Activated CD8-positive, alpha-beta memory T cell treated with anti-CD3 and anti-CD28 coated beads, Interleukin-2, amount 50 U/mL, for 4 hours (primary cell): Measurements from ENCODE around the gene ZC3H18.

ENCODE experiments used
- DNase-seq: peaks from one replicate; pipeline ENCODE4 v3.0.0-alpha.2; 2020

ZC3H18 gene

GRCh38 chr16:88628512-88628974 lies 58.3 kb downstream of the ZC3H18 start:
- DNase-seq = no peak

GRCh38 chr16:88629835-88630234 lies 59.6 kb downstream of the ZC3H18 start:
- no peak for DNase-seq

- DNase-seq = no peak
These were observed 60.2 kb downstream of the ZC3H18 start for GRCh38 chr16:88630433-88630832.

- no peak for DNase-seq
These were observed 60.7 kb downstream of the ZC3H18 start for GRCh38 chr16:88630941-88631340.

- DNase-seq = no peak
These were observed 61.2 kb downstream of the ZC3H18 start for GRCh38 chr16:88631384-88631783.

GRCh38 chr16:88631920-88632586 lies 61.9 kb downstream of the ZC3H18 start:
- no peak for DNase-seq

GRCh38 chr16:88632587-88632930 lies 62.4 kb downstream of the ZC3H18 start:
- DNase-seq = no peak

- DNase-seq = peak; percentile 62
These were observed 63.5 kb downstream of the ZC3H18 start for GRCh38 chr16:88633684-88634140.

GRCh38 chr16:88634141-88634993 lies 64.2 kb downstream of the ZC3H18 start:
- DNase-seq = peak; percentile 64

GRCh38 chr16:88634994-88635670 lies 64.9 kb downstream of the ZC3H18 start:
- DNase-seq = no peak

GRCh38 chr16:88635671-88636319 lies 65.6 kb downstream of the ZC3H18 start:
- no peak for DNase-seq

- no peak for DNase-seq
These were observed 66.5 kb downstream of the ZC3H18 start for GRCh38 chr16:88636488-88637265.

- no peak for DNase-seq
These were observed 68.4 kb downstream of the ZC3H18 start, which contains the start of gene IL17C for GRCh38 chr16:88638323-88639230. TSS of gene IL17C (plus strand) at chr16:88638572. CDS start at chr16:88638642, 70 bp downstream.

GRCh38 chr16:88639231-88640038 lies 69.2 kb downstream of the ZC3H18 start:
- DNase-seq = no peak

GRCh38 chr16:88640039-88640495 lies 69.9 kb downstream of the ZC3H18 start:
- no peak for DNase-seq

- DNase-seq = no peak
These were observed 70.5 kb downstream of the ZC3H18 start for GRCh38 chr16:88640498-88641247.

- DNase-seq = no peak
These were observed 72.9 kb downstream of the ZC3H18 start for GRCh38 chr16:88642881-88643643.

GRCh38 chr16:88643644-88643932 lies 73.4 kb downstream of the ZC3H18 start:
- DNase-seq = no peak

- DNase-seq = no peak
These were observed 75.3 kb downstream of the ZC3H18 start for GRCh38 chr16:88645455-88645854.
